GM21367 (cell line): Measurements from ENCODE around the gene MPDZ.
A peak's percentile ranks its signal among the peaks of the same experiment; 100 is the strongest.

Experiments
- ATAC-seq: cut with Tn5 transposase; IDR thresholded peaks from one replicate; pipeline ENCODE4 v1.9.1; 2021; ENCODE audit not compliant: unreplicated experiment

MPDZ gene

GRCh38 chr9:13089666-13090065 lies 189.8 kb downstream of the MPDZ start:
- ATAC-seq: no peak

GRCh38 chr9:13088720-13089427 lies 190.6 kb downstream of the MPDZ start:
- peak; percentile 74 for ATAC-seq

- ATAC-seq: no peak
Measured at GRCh38 chr9:13083963-13084528, 195.4 kb downstream of the MPDZ start.

GRCh38 chr9:13083366-13083765 lies 196.1 kb downstream of the MPDZ start:
- ATAC-seq: no peak

- ATAC-seq: no peak
Measured at GRCh38 chr9:13082796-13083195, 196.7 kb downstream of the MPDZ start.

DNA sequence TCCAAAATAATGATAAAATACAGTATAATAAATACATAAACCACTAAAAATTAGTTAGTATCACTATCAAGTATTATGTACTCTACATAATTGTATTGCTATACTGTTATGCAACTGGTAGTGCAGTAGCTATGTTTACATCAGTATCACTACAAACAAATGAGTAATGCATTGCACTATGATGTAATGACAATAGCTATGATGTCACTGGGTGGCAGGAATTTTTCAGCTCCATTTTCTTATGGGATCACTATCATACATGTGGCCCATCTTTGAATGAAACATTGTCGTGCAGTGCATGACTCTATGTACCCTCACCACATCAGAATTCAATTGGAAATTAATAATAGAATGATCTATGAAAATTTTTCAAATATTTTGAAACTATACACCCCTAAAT lies 201.3 kb downstream of the MPDZ start:
- ATAC-seq: no peak

- ATAC-seq: no peak
Measured at GRCh38 chr9:13076616-13077015, 202.9 kb downstream of the MPDZ start.

DNA sequence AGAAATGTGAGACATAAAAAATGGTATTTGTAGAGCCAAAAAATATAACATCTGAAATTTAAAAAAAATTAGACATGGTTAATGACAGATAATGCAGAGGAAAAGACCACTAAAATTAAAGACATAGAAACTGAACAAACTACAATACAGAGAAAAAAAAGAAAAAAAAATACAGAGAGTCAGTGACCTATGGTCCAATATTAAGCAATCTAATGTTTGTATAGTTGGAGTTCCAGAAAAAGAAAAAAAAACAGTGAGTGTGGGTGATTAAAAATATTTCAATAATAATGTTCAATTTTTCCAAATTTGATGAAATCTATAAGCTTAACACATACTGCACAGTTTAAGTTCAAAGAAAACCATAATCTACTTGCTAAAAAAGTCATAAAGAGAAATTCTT lies 207.6 kb downstream of the MPDZ start:
- no peak for ATAC-seq

GRCh38 chr9:13070612-13071595 lies 208.6 kb downstream of the MPDZ start:
- ATAC-seq: no peak

DNA sequence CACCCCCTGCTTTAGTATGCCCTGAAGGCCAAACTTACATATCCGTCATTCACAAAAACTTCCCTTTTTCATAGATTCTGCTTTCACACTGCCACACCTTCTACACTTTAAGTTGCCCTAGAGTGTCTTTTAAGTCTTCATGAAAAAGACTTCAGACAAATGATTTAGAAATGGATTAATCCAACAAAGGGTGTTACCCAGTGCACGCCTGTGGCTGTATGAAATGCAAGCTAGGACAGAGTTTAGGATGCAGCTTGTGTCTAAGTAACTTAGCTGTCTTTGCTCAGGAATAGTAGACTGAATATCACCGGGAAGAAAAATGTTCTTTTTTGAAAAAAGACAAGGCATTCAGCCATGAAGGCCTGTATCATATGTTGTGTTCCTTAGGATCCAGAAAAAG lies 210.0 kb downstream of the MPDZ start:
- no peak for ATAC-seq

DNA sequence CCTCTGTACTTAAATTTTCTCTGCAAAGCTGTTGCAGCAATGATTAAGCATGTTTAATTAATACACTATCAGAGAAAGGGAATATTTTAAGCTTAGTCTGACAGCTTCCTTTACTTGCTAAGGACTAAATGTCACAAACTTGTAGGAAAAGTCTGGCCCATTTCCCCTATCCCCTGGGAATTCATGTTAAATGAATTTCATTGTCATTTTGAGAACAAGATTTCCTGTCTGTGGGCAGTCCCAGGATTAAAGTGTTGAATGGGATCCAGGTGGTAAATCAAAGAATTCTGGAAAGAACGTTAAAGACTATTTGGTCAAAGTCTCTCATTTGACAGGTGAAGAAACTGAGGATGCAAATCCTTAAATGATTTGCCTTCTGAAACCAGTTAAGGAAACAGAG lies 214.8 kb downstream of the MPDZ start:
- ATAC-seq: no peak

DNA sequence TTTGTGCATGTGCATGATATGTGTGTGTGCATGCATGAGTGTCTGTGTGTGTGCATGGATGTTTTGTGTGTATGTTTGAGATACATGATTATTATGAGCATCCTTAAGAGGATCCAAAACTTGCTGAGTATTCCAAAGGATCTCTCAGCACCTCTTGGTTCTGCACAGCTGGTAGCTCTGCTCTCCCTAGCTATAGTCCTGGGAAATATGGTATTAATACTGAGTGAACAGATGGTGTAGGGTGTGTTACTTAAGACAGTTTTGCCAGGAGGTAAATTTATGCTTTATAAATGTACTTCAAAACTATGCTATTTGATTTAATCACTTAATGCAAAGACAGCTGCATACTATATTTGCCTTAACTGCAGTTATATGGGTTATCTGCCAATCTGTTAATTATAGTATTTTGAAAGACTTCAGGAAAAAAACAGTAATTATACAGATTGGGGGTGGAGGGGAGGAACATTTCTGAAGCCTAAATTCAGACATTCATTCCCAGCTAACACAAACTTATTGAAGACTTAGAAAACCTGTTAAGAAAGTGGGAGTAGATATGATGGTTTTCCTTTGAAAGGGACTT lies 215.5 kb downstream of the MPDZ start:
- ATAC-seq: no peak

GRCh38 chr9:13061390-13061789 lies 218.1 kb downstream of the MPDZ start:
- ATAC-seq: no peak
